ENCODE results near the gene MCHR2.
"Not testable (repeated sequence)": the region's sequence is repeated elsewhere in the genome, so short reads cannot be mapped to it uniquely, and the experiment has no call there.

Gene MCHR2

GRCh38 chr6:99993533-99994251 is at the start of gene MCHR2:
Gene MCHR2 (minus strand): TSS chr6:99994223. CDS start chr6:99956147, 38,076 bp downstream.
- no peak for DNase-seq (ENCODE audit: low spot score)

- not testable (repeated sequence) for DNase-seq (ENCODE audit: low spot score)
Measured at GRCh38 chr6:100038546-100038945, 44.5 kb upstream of the MCHR2 start.

- no peak for DNase-seq (ENCODE audit: low spot score)
Measured at GRCh38 chr6:100035873-100036653, 42.0 kb upstream of the MCHR2 start.

- DNase-seq (ENCODE audit: low spot score): no peak
Measured at GRCh38 chr6:100023798-100024197, 29.8 kb upstream of the MCHR2 start.

- DNase-seq (ENCODE audit: low spot score): no peak
Measured at GRCh38 chr6:100022847-100023246, 28.8 kb upstream of the MCHR2 start.

GRCh38 chr6:100008857-100009256 is 14.8 kb upstream of the MCHR2 start:
- DNase-seq (ENCODE audit: low spot score): no peak

- peak; percentile 65 for DNase-seq (ENCODE audit: low spot score)
Measured at GRCh38 chr6:100001915-100002388, 7.9 kb upstream of the MCHR2 start.

GRCh38 chr6:99997141-99997540 is 3.1 kb upstream of the MCHR2 start:
- DNase-seq (ENCODE audit: low spot score): no peak

GRCh38 chr6:99995916-99996315 is 1.9 kb upstream of the MCHR2 start:
- DNase-seq (ENCODE audit: low spot score): no peak

GRCh38 chr6:99993146-99993532 is 884 bp downstream of the MCHR2 start:
- no peak for DNase-seq (ENCODE audit: low spot score)

- no peak for DNase-seq (ENCODE audit: low spot score)
Measured at GRCh38 chr6:99991955-99992354, 2.1 kb downstream of the MCHR2 start.

- DNase-seq (ENCODE audit: low spot score): no peak
Measured at GRCh38 chr6:99980741-99981140, 13.3 kb downstream of the MCHR2 start.

GRCh38 chr6:99979953-99980352 is 14.1 kb downstream of the MCHR2 start:
- no peak for DNase-seq (ENCODE audit: low spot score)

GRCh38 chr6:99967052-99967451 is 27.0 kb downstream of the MCHR2 start:
- no peak for DNase-seq (ENCODE audit: low spot score)

- no peak for DNase-seq (ENCODE audit: low spot score)
Measured at GRCh38 chr6:99960027-99960426, 34.0 kb downstream of the MCHR2 start.

GRCh38 chr6:99951016-99951805 is 42.8 kb downstream of the MCHR2 start:
- DNase-seq (ENCODE audit: low spot score): no peak

- no peak for DNase-seq (ENCODE audit: low spot score)
Measured at GRCh38 chr6:99946005-99946404, 48.0 kb downstream of the MCHR2 start.

- DNase-seq (ENCODE audit: low spot score): no peak
Measured at GRCh38 chr6:99943846-99944245, 50.2 kb downstream of the MCHR2 start.

GRCh38 chr6:99940582-99940981 is 53.4 kb downstream of the MCHR2 start:
- DNase-seq (ENCODE audit: low spot score): no peak

GRCh38 chr6:99933129-99933528 is 60.9 kb downstream of the MCHR2 start:
- DNase-seq (ENCODE audit: low spot score): no peak

GRCh38 chr6:99912657-99913056 is 81.4 kb downstream of the MCHR2 start:
- DNase-seq (ENCODE audit: low spot score): no peak
